Heart left ventricle (tissue), 16 donors: ENCODE results near the gene SNX19. TPM values are rescaled to one million over a fixed set of nuclear protein-coding genes. Genes with fewer than 3 reads are reported as not detected.

Source experiments
- ATAC-seq, 4 donors: fragments of 200-7000 bp; cut with Tn5 transposase; one replicate each; pipeline ENCODE4 v1.9.1; 2020 to 2022; ENCODE audit warnings: moderate library complexity in 4 of 4, mild to moderate bottlenecking in 3 of 4, moderate number of reproducible peaks in 1 of 4
- DNase-seq, 5 donors: peaks; one replicate each; pipeline ENCODE4 v3.0.0-alpha.2; 2020
- H3K27ac ChIP-seq, 12 donors: fragments of 200-600 bp; sonication (generic) in 4 of 12; one replicate each; pipeline versions ENCODE4 v1.5.0 to v1.8.0; 2016 to 2022; ENCODE audit warnings: mild to moderate bottlenecking in 2 of 12
- H3K27me3 ChIP-seq, 9 donors: fragments of 200-600 bp; sonication (generic) in 2 of 9; one replicate each; pipeline versions ENCODE4 v1.5.1 to v1.8.0; 2016 to 2022; ENCODE audit warnings: mild to moderate bottlenecking in 3 of 9
- H3K36me3 ChIP-seq, 9 donors: fragments of 200-600 bp; sonication (generic) in 2 of 9; one replicate each; pipeline versions ENCODE4 v1.5.0 to v1.8.0; 2018 to 2022; ENCODE audit warnings: mild to moderate bottlenecking in 2 of 9
- H3K4me1 ChIP-seq, 12 donors: fragments of 200-600 bp; sonication (generic) in 4 of 12; one replicate each; pipeline versions ENCODE4 v1.5.0 to v1.8.0; 2016 to 2022; ENCODE audit warnings: mild to moderate bottlenecking in 3 of 12
- H3K4me3 ChIP-seq, 12 donors: fragments of 200-600 bp; sonication (generic) in 4 of 12; one replicate each; pipeline versions ENCODE4 v1.5.0 to v1.8.0; 2017 to 2022; ENCODE audit warnings: mild to moderate bottlenecking in 9 of 12, moderate library complexity in 4 of 12
- H3K9me3 ChIP-seq, 12 donors: fragments of 200-600 bp; sonication (generic) in 4 of 12; one replicate each; pipeline versions ENCODE4 v1.5.0 to v1.8.0; 2016 to 2022; ENCODE audit warnings: mild to moderate bottlenecking in 1 of 12
- CTCF ChIP-seq, 12 donors: fragments of 200-600 bp; sonication (generic) in 4 of 12; IDR thresholded peaks; one replicate each; pipeline versions ENCODE4 v1.5.0 to v1.8.0; 2018 to 2022; ENCODE audit warnings: antibody characterized with exemption in 12 of 12, mild to moderate bottlenecking in 5 of 12
- POLR2A ChIP-seq, 2 donors: fragments of 450-650 bp; IDR thresholded peaks; one replicate each; pipeline ENCODE4 v1.6.1; 2017; ENCODE audit warnings: antibody characterized with exemption in 2 of 2, mild to moderate bottlenecking in 2 of 2, moderate library complexity in 2 of 2
- WGBS, 4 donors: extraction: QIAGEN DNeasy Blood & Tissue Kit in 2 of 4; methylation state at CpG; one replicate each; pipeline versions ENCODE4 v1.1.5 to v1.1.7; 2013 to 2018; 5-methylcytosine and 5-hydroxymethylcytosine counted together
- intact Hi-C, 10 donors: fragments of 100-400 bp; cut with DNase I; formaldehyde crosslinking; loops; one replicate each; pipeline versions ENCODE4 v1.11.1 to v1.14.2; 2022
- polyA plus RNA-seq, 2 donors: library from polyadenylated mRNA; stranded (reverse); fragments of 200-250 nt; gene quantifications; one replicate each; pipeline ENCODE4 v1.2.3, GENCODE V29; 2013
- total RNA-seq, 9 donors: library from RNA; depleted of rRNA in 2 of 9; stranded (reverse); fragments of >200 nt in 2 of 9; fragmentation: NEBNext Ultra II Directional in 3 of 9; extraction: Animal tissue kit (Norgen Biotek cat#: 25700) in 3 of 9; gene quantifications; one replicate each; pipeline versions ENCODE4 v1.1.0 to v1.2.4, GENCODE V29; 2016 to 2023
- donor health status: ischemic (EF 13 %, LVEDD 7.1; RV severe dilation, severe dysfunction).
- donor health status: healthy with polysubstance abuse.
- donor health status: DM: no; HTN: yes; CAD: no.
- donor health status: DM: no; HTN: no; CAD: no.
- donor health status: ischemic (EF 25% LVEDD 6.9; RV normal size, moderate dysfunction).
- donor health status: ischemic (EF 25% LVEDD 5.7; RV mildly dilated, moderate dysfunction).
- donor health status: healthy.
- donor health status: DM: yes; HTN: yes; CAD: no.
- donor health status: ischemic (EF 35%, LVEDD 5.7; RV mildly dilated, moderate dysfunction).
- donor health status: nonischemic (EF 11% LVEDD 7.7; RV severe dilation, severe dysfunction).
- donor health status: DM: yes; HTN: yes; CAD: no.
- donor health status: PGD.
- donor health status: ischemic (EF 29% LVEDD 5.4; RV normal size, mild dysfunction).
- donor health status: nonischemic (EF 23%, LVEDD 6.1; RV moderate dilation, normal function).

Gene SNX19
- total and polyA plus RNA-seq, 11 donors, result 10.8 to 121 (median 57.1) TPM

- Histone ChIP-seq H3K27ac (no peak overlapping the region), H3K9me3 (peaks cover 0 to 9% (median 0%) of the 10 kb centered on the region in 12 donors), H3K4me1 (no peaks in the 10 kb centered on the region), H3K36me3 (no peaks in the 10 kb centered on the region), H3K4me3 (no peak overlapping the region), H3K27me3 (no peaks in the 10 kb centered on the region)
- 83 to 94% (median 90%) methylated on average over 6 of the region's 6 CpGs for WGBS, 4 donors
- DNase-seq, result no peak
- intact Hi-C loops, result no loop called here
- no peak for ATAC-seq
- TF ChIP-seq POLR2A (IDR thresholded peaks at IDR 0.05), result no peak
- no peak for TF ChIP-seq CTCF (IDR thresholded peaks at IDR 0.05)
Measured at GRCh38 chr11:130848361-130849214, 67.7 kb downstream of the SNX19 start.

- no peak for DNase-seq
- H3K4me1 ChIP-seq, result no peaks in the 10 kb centered on the region
- intact Hi-C loops, result no loop called here
- 72 to 90% (median 88%) methylated on average over 8 of the region's 8 CpGs for WGBS, 4 donors
- peaks cover 0 to 9% (median 0%) of the 10 kb centered on the region in 12 donors for H3K9me3 ChIP-seq
- ATAC-seq, result no peak
- no peak overlapping the region for H3K4me3 ChIP-seq
- H3K27ac ChIP-seq, result no peak overlapping the region
- no peaks in the 10 kb centered on the region for H3K36me3 ChIP-seq
- TF ChIP-seq CTCF (IDR thresholded peaks at IDR 0.05) (no peak), POLR2A (IDR thresholded peaks at IDR 0.05) (no peak)
- H3K27me3 ChIP-seq, result no peaks in the 10 kb centered on the region
Measured at GRCh38 chr11:130847517-130847916, 68.8 kb downstream of the SNX19 start.

- Histone ChIP-seq H3K4me1 (no peaks in the 10 kb centered on the region), H3K36me3 (no peaks in the 10 kb centered on the region), H3K27me3 (no peaks in the 10 kb centered on the region), H3K9me3 (peaks cover 0 to 9% (median 0%) of the 10 kb centered on the region in 12 donors), H3K27ac (no peak overlapping the region), H3K4me3 (no peak overlapping the region)
- intact Hi-C loops, result no loop called here
- ATAC-seq (no peak), DNase-seq (no peak)
- 57 to 72% (median 66%) methylated on average over 2 of the region's 2 CpGs for WGBS, 4 donors
- TF ChIP-seq POLR2A (IDR thresholded peaks at IDR 0.05) (no peak), CTCF (IDR thresholded peaks at IDR 0.05) (no peak)
Measured at GRCh38 chr11:130846606-130847005, 69.7 kb downstream of the SNX19 start.

- Histone ChIP-seq H3K36me3 (no peaks in the 10 kb centered on the region), H3K4me3 (no peak overlapping the region), H3K4me1 (peaks cover 0 to 8% (median 0%) of the 10 kb centered on the region in 12 donors), H3K9me3 (peaks cover 0 to 13% (median 0%) of the 10 kb centered on the region in 12 donors), H3K27me3 (no peaks in the 10 kb centered on the region), H3K27ac (no peak overlapping the region)
- TF ChIP-seq CTCF (IDR thresholded peaks at IDR 0.05), result no peak
- TF ChIP-seq POLR2A (IDR thresholded peaks at IDR 0.05), result no peak
- DNase-seq, result no peak
- no peak for ATAC-seq
- WGBS, 4 donors, result 91 to 100% (median 96%) methylated on average over 1 of the region's 1 CpG
- intact Hi-C loops, result no loop called here
Measured at GRCh38 chr11:130842001-130842400, 74.3 kb downstream of the SNX19 start.
